H1 (cell line): ENCODE data around the gene SERINC4. TPM values are rescaled to one million over a fixed set of nuclear protein-coding genes. Genes with fewer than 3 reads are reported as not detected.

Source experiments
- CTCF ChIA-PET: fragments of 300-600 bp; sonication (Branson Sonifier 250); formaldehyde crosslinking; loops from one replicate; lab custom pipeline; 2021; ENCODE audit not compliant: partially characterized antibody; lab: Charles Lee
- POLR2A ChIA-PET: fragments of 300-600 bp; sonication (Branson Sonifier 250); formaldehyde crosslinking; loops from one replicate; lab custom pipeline; 2021; ENCODE audit warnings: inconsistent platforms; ENCODE audit not compliant: partially characterized antibody; lab: Charles Lee
- DNase-seq, 2 experiments: peaks; one replicate each; pipeline versions ENCODE4 v3.0.0 to v3.0.0-alpha.2; 2010 to 2022; ENCODE audit warnings: low spot score in 2 of 2, low read depth in 1 of 2, mixed read lengths in 1 of 2
- FAIRE-seq: peaks from 2 replicates; lab custom pipeline; 2011; peaks lifted over from hg19 to GRCh38; lab: Jason Lieb, UNC
- H2AFZ ChIP-seq: 2 replicates; pipeline ENCODE4 v1.8.1; 2012; ENCODE audit warnings: low read length, inconsistent platforms
- H2AK5ac ChIP-seq: 2 replicates; pipeline ENCODE4 v1.6.1; 2013; ENCODE audit warnings: low read depth, low read length
- H2BK120ac ChIP-seq: replicated peaks from 2 replicates; pipeline ENCODE3; 2013; ENCODE audit warnings: low read depth, low read length, inconsistent platforms
- H2BK12ac ChIP-seq: 2 replicates; pipeline ENCODE4 v1.6.1; 2013; ENCODE audit warnings: low read depth, low read length
- H2BK15ac ChIP-seq: 2 replicates; pipeline ENCODE4 v1.6.1; 2013; ENCODE audit warnings: low read length
- H2BK20ac ChIP-seq: 2 replicates; pipeline ENCODE4 v1.6.1; 2013; ENCODE audit warnings: low read length
- H2BK5ac ChIP-seq: 2 replicates; pipeline ENCODE4 v1.6.1; 2013; ENCODE audit warnings: low read depth, low read length
- H3K14ac ChIP-seq: 2 replicates; pipeline ENCODE4 v1.6.1; 2013; ENCODE audit warnings: inconsistent platforms; ENCODE audit not compliant: insufficient read length
- H3K18ac ChIP-seq: 2 replicates; pipeline ENCODE4 v1.6.1; 2013; ENCODE audit warnings: low read length; ENCODE audit errors: extremely low read depth
- H3K23ac ChIP-seq: 2 replicates; pipeline ENCODE4 v1.6.1; 2013; ENCODE audit warnings: inconsistent platforms; ENCODE audit not compliant: insufficient read length
- H3K23me2 ChIP-seq: 2 replicates; pipeline ENCODE4 v1.6.1; 2013; ENCODE audit warnings: low read depth, low read length
- H3K27ac ChIP-seq: 2 replicates; pipeline ENCODE4 v1.6.1; 2011; ENCODE audit warnings: low read depth, low read length, inconsistent platforms
- H3K27me3 ChIP-seq, 4 experiments: replicated peaks in 1 of 4; 1 replicate in 1 of 4; 2 replicates in 3 of 4; pipeline versions ENCODE4 v1.6.1 to v1.8.1; 2011 to 2013; ENCODE audit warnings: low read length in 3 of 4, mild to moderate bottlenecking in 3 of 4, inconsistent platforms in 2 of 4, mixed read lengths in 2 of 4, moderate library complexity in 1 of 4; ENCODE audit not compliant: control insufficient read depth in 3 of 4, insufficient read depth in 3 of 4; ENCODE audit errors: extremely low read depth in 1 of 4
- H3K36me3 ChIP-seq, 4 experiments: 2 replicates each; pipeline versions ENCODE4 v1.6.1 to v1.8.1; 2011 to 2013; ENCODE audit warnings: mild to moderate bottlenecking in 4 of 4, low read length in 3 of 4, moderate library complexity in 2 of 4, control low read depth in 1 of 4, inconsistent platforms in 1 of 4; ENCODE audit not compliant: insufficient read depth in 4 of 4, control insufficient read depth in 2 of 4
- H3K4ac ChIP-seq: replicated peaks from 2 replicates; pipeline ENCODE3; 2013; ENCODE audit warnings: low read length, low read depth, mixed read lengths, inconsistent platforms; ENCODE audit not compliant: insufficient read length
- H3K4me1 ChIP-seq, 4 experiments: replicated peaks in 1 of 4; 1 replicate in 1 of 4; 2 replicates in 3 of 4; pipeline versions ENCODE4 v1.6.1 to v1.8.1; 2011 to 2013; ENCODE audit warnings: low read length in 3 of 4, inconsistent platforms in 2 of 4, mixed read lengths in 1 of 4; ENCODE audit not compliant: insufficient read depth in 4 of 4, control insufficient read depth in 3 of 4
- H3K4me2 ChIP-seq, 2 experiments: 2 replicates each; pipeline versions ENCODE4 v1.6.1 to v1.8.1; 2011 to 2013; ENCODE audit warnings: low read depth in 2 of 2, low read length in 2 of 2, control low read depth in 1 of 2, inconsistent platforms in 1 of 2, mild to moderate bottlenecking in 1 of 2; ENCODE audit not compliant: insufficient read depth in 1 of 2
- H3K4me3 ChIP-seq, 4 experiments: fragments of 200-600, 300-600 bp in 1 of 4; sonication (generic), shearing (Covaris generic), sonication (Bioruptor Twin) in 1 of 4; 2 replicates each; pipeline versions ENCODE4 v1.5.1 to v1.8.1; 2011 to 2016; ENCODE audit warnings: low read length in 4 of 4, low read depth in 3 of 4, control low read depth in 2 of 4, inconsistent platforms in 2 of 4, mild to moderate bottlenecking in 2 of 4, mixed read lengths in 1 of 4, moderate library complexity in 1 of 4; ENCODE audit not compliant: insufficient read depth in 2 of 4; ENCODE audit errors: extremely low read depth in 1 of 4
- H3K56ac ChIP-seq: replicated peaks from 2 replicates; pipeline ENCODE3; 2013; ENCODE audit warnings: low read depth, mild to moderate bottlenecking, mixed read lengths, low read length, inconsistent platforms; ENCODE audit not compliant: insufficient read length
- H3K79me1 ChIP-seq: 2 replicates; pipeline ENCODE4 v1.6.1; 2013; ENCODE audit warnings: low read depth, low read length, control low read depth
- H3K79me2 ChIP-seq, 2 experiments: 2 replicates each; pipeline versions ENCODE4 v1.6.1 to v1.8.1; 2012 to 2013; ENCODE audit warnings: low read length in 2 of 2, mild to moderate bottlenecking in 2 of 2, inconsistent platforms in 1 of 2; ENCODE audit not compliant: insufficient read depth in 2 of 2, control insufficient read depth in 1 of 2
- H3K9ac ChIP-seq, 4 experiments: replicated peaks in 1 of 4; 1 replicate in 1 of 4; 2 replicates in 3 of 4; pipeline versions ENCODE4 v1.6.1 to v1.8.1; 2011 to 2013; ENCODE audit warnings: low read depth in 3 of 4, low read length in 3 of 4, control low read depth in 2 of 4, mild to moderate bottlenecking in 2 of 4, moderate library complexity in 2 of 4, inconsistent platforms in 1 of 4; ENCODE audit errors: extremely low read depth in 1 of 4
- H3K9me3 ChIP-seq, 2 experiments: 2 replicates each; pipeline versions ENCODE4 v1.6.1 to v1.8.1; 2012 to 2013; ENCODE audit warnings: mild to moderate bottlenecking in 2 of 2, moderate library complexity in 2 of 2, control low read depth in 1 of 2, inconsistent platforms in 1 of 2, low read depth in 1 of 2, low read length in 1 of 2, mixed read lengths in 1 of 2; ENCODE audit not compliant: insufficient read depth in 2 of 2
- H4K20me1 ChIP-seq, 2 experiments: replicated peaks in 1 of 2; 2 replicates each; pipeline versions ENCODE3 to v1.8.1; 2011 to 2013; ENCODE audit warnings: inconsistent platforms in 2 of 2, low read length in 2 of 2, mild to moderate bottlenecking in 1 of 2; ENCODE audit not compliant: insufficient read depth in 2 of 2, control insufficient read depth in 1 of 2
- H4K5ac ChIP-seq: 2 replicates; pipeline ENCODE4 v1.6.1; 2013; ENCODE audit warnings: low read length, low read depth, mixed read lengths, inconsistent platforms; ENCODE audit not compliant: insufficient read length
- H4K8ac ChIP-seq: 2 replicates; pipeline ENCODE4 v1.8.0; 2013; ENCODE audit warnings: mild to moderate bottlenecking, moderate library complexity, low read length, inconsistent platforms; ENCODE audit not compliant: insufficient read depth; ENCODE audit errors: extremely low read depth
- H4K91ac ChIP-seq: replicated peaks from 2 replicates; pipeline ENCODE3; 2013; ENCODE audit warnings: low read length, mixed read lengths, inconsistent platforms; ENCODE audit not compliant: insufficient read length
- CHD1 ChIP-seq: IDR thresholded peaks from 2 replicates; pipeline ENCODE4 v1.6.1; 2012; ENCODE audit warnings: low read depth, low read length, improper control_type of control experiment
- CTBP2 ChIP-seq: IDR thresholded peaks from 2 replicates; pipeline ENCODE4 v1.7.0; 2011; ENCODE audit warnings: borderline replicate concordance, mild to moderate bottlenecking, moderate library complexity, mixed read lengths, low read length; ENCODE audit not compliant: insufficient read depth, insufficient read length
- KDM5A ChIP-seq: fragments of 200-600 bp; IDR thresholded peaks from 2 replicates; pipeline ENCODE4 v1.7.1; 2012; ENCODE audit warnings: mild to moderate bottlenecking, low read length, inconsistent platforms, mixed read lengths
- NANOG ChIP-seq: IDR thresholded peaks from 2 replicates; pipeline ENCODE4 v1.6.1; 2011; ENCODE audit warnings: low read length, low read depth, mild to moderate bottlenecking, inconsistent platforms; ENCODE audit not compliant: insufficient read depth, poor library complexity, severe bottlenecking
- POLR2A ChIP-seq, 2 experiments: IDR thresholded peaks; 1 replicate in 1 of 2; 2 replicates in 1 of 2; pipeline ENCODE4 v1.6.1; 2011; ENCODE audit warnings: low read depth in 2 of 2, low read length in 2 of 2, mild to moderate bottlenecking in 2 of 2; ENCODE audit errors: control extremely low read depth in 1 of 2
- TCF12 ChIP-seq: IDR thresholded peaks from 2 replicates; pipeline ENCODE4 v1.6.1; 2011; ENCODE audit warnings: low read depth, mild to moderate bottlenecking, low read length
- WGBS, 2 experiments: shearing (Covaris generic) in 1 of 2; methylation state at CpG; one replicate each; pipeline versions ENCODE4 v1.1.6 to v1.1.7; 2013 to 2015; ENCODE audit warnings: low lambda C conversion rate in 2 of 2, mixed read lengths in 2 of 2, inconsistent platforms in 1 of 2, low coverage in 1 of 2, missing lambda C conversion rate in 1 of 2; ENCODE audit not compliant: insufficient replicate concordance in 2 of 2, insufficient coverage in 1 of 2, insufficient read length in 1 of 2; ENCODE audit errors: extremely low coverage in 1 of 2, missing lambda C conversion rate in 1 of 2; 5-methylcytosine and 5-hydroxymethylcytosine counted together
- polyA plus RNA-seq, 7 experiments: library from polyadenylated mRNA; depleted of rRNA in 3 of 7; stranded (reverse) in 5 of 7; unstranded in 2 of 7; fragments of >200 nt in 5 of 7; fragments of 200-250 nt in 2 of 7; gene quantifications; 1 replicate in 5 of 7; 2 replicates in 1 of 7; 4 replicates in 1 of 7; pipeline versions ENCODE4 v1.2.1 to v1.2.3, GENCODE V29; 2011 to 2013; ENCODE audit warnings: missing spikeins in 2 of 7, mixed read lengths in 2 of 7
- total RNA-seq: library from RNA; stranded (reverse); fragmentation: NEBNext Ultra II Directional; extraction: Animal tissue kit (Norgen Biotek cat#: 25700); gene quantifications from 2 replicates; pipeline ENCODE4 v1.2.1, GENCODE V29; 2021

The SERINC4 gene
- total and polyA plus RNA-seq, 2 of the 8 experiments (the other 6 are each of a cell fraction or from before 2014, with no cell fraction given) = 0.08 TPM; not detected in 1

GRCh38 chr15:43751885-43752284, 48.1 kb downstream of the SERINC4 start:
- Histone ChIP-seq H3K27ac (no peak overlapping the region), H3K18ac (no peak overlapping the region), H3K4me2 (no peak overlapping the region), H3K27me3 (no peaks in the 10 kb centered on the region), H2BK20ac (no peak overlapping the region), H2BK15ac (no peak overlapping the region), H3K4me3 (no peak overlapping the region), H3K23me2 (no peaks in the 10 kb centered on the region; the same call in 1 of the 2 replicates), H2BK5ac (no peak overlapping the region), H3K79me1 (no peaks in the 10 kb centered on the region; the same call in 1 of the 2 replicates), H3K56ac (no peak overlapping the region), H3K79me2 (peaks cover 9 to 86% of the 10 kb centered on the region in 2 experiments), H2BK120ac (no peak overlapping the region), H3K14ac (no peak overlapping the region), H4K8ac (no peak overlapping the region), H3K4me1 (peaks cover 0 to 2% (median under 1%) of the 10 kb centered on the region in 4 experiments; a peak in 2 of 7 replicates), H2BK12ac (no peak overlapping the region), H4K5ac (no peak overlapping the region), H2AK5ac (no peak overlapping the region), H3K9ac (no peak overlapping the region), H3K23ac (no peak overlapping the region), H3K36me3 (peaks cover 11 to 55% (median 30%) of the 10 kb centered on the region in 4 experiments), H4K91ac (no peak overlapping the region), H2AFZ (no peak overlapping the region), H4K20me1 (peaks cover 22 to 23% of the 10 kb centered on the region in 2 experiments), H3K9me3 (no peaks in the 10 kb centered on the region), H3K4ac (no peak overlapping the region)
- TF ChIP-seq NANOG = no peak
- TF ChIP-seq POLR2A (IDR thresholded peaks at IDR 0.05; ENCODE audit: control extremely low read depth in 1 of 2, low read depth in 2 of 2, low read length in 2 of 2) = 0 out of 3 replicates have a peak, but pooled peaks of 1 of the 2 experiments have one; percentile 30
- TF ChIP-seq TCF12 = no peak
- TF ChIP-seq KDM5A = no peak
- no peak for TF ChIP-seq CTBP2
- TF ChIP-seq CHD1 = no peak
- POLR2A ChIA-PET = interaction anchor here (1.6 kb wide), 1 partner anchor 20 kb away, joined by 3 read pairs; no protein-coding TSS in a partner anchor
- 94% methylated on average over 6 of the region's 6 CpGs; no CpG with 5 or more reads in 1 of the 2 experiments for WGBS, 2 experiments
- DNase-seq = no peak
- CTCF ChIA-PET = no interaction called here
- FAIRE-seq = no peak
